GM20000 (cell line): ENCODE data around the gene PLCXD3.

Experiments used
- DNase-seq: peaks from one replicate; pipeline ENCODE4 v3.0.0; 2012; ENCODE audit warnings: low spot score
- TF ChIP-seq, protein P1 (sequence below): IDR thresholded peaks from 2 replicates; pipeline ENCODE4 v1.5.1; 2012; ENCODE audit warnings: mild to moderate bottlenecking, control low read depth; ENCODE audit errors: extremely low read depth, missing control alignments

Gene PLCXD3

DNA sequence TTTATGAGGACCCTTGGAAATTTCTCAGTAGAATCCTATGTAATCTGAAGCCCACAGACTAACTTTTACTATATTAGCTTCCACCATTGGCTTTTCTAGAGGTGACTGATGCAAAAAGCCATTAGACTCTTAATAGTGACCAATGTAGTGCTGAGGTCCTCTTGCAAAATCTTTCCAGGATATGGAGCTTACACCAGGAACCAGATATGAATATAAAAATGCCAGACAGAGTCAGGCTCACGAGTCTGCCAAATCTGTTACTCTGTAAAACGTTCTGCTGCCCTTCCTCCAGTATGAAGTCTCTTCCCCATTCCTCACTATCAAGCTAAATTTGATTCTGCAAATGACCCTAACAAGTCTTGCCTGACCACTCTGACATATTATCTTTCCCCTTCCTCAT, 223.7 kb downstream of the PLCXD3 start:
- no peak for DNase-seq
- TF ChIP-seq, protein P1, sequence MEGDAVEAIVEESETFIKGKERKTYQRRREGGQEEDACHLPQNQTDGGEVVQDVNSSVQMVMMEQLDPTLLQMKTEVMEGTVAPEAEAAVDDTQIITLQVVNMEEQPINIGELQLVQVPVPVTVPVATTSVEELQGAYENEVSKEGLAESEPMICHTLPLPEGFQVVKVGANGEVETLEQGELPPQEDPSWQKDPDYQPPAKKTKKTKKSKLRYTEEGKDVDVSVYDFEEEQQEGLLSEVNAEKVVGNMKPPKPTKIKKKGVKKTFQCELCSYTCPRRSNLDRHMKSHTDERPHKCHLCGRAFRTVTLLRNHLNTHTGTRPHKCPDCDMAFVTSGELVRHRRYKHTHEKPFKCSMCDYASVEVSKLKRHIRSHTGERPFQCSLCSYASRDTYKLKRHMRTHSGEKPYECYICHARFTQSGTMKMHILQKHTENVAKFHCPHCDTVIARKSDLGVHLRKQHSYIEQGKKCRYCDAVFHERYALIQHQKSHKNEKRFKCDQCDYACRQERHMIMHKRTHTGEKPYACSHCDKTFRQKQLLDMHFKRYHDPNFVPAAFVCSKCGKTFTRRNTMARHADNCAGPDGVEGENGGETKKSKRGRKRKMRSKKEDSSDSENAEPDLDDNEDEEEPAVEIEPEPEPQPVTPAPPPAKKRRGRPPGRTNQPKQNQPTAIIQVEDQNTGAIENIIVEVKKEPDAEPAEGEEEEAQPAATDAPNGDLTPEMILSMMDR = no peak

DNA sequence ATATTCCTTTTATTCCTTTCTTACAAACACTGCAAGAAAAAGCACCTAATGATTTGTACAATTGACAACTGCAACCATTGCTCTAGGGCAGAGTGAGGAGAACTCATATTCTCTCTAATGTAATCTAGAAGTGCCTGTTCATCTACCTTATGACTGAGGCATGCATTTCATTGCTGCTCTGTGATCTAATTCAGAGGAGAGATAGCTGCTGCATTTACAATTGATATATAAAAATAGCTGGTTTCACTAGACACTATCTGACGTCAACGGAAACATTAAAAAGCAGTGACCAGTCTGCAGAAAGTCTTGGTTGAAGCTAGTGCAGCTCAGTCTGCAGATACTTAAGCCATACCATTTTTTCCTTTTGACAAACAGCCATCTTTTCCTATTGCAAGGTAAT, 224.2 kb downstream of the PLCXD3 start:
- TF ChIP-seq, protein P1 = no peak
- no peak for DNase-seq

DNA sequence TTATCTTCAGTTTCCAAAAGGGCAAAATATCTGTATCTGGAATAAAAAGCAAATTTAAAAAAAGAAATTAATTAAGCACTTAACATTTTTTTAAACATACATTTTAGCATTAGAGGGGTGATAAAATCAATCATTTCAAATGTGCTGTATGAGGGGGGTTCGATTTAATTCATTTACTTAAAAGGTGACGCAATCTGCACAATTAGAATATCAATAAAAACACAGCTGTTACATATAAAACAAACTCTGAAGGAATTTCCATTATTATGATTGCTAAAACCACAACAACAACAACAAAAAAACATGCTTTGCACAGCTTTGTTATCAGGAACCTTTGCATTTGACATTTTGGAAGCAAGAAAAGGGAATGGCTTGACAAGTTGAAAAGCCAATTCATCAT, 225.5 kb downstream of the PLCXD3 start:
- DNase-seq = no peak
- TF ChIP-seq, protein P1 = no peak

DNA sequence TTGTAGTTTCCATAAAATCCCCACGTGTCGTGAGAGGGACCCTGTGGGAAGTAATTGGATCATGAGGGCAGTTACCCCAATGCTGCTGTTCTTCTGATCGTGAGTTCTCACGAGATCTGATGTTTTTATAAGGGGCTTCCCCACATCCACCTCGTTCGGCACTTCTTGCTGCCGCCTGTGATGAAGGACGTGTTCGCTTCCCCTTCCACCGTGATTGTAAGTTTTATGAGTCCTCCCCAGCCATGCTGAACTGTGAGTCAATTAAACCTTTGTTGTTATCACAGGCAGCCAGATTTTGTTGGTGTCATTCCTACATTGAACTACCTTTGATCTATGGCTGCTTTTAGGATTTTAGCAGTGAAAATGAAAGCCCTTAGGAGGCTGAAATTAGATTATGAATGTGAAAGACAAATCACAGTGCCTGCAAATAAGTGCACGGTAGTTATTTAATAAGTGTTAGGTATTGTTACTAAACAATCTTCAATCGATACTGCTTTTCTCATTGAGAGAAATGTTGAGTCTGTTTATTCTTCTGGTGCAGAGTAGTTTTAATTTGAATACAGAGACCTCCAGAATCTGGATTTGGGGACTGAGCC, 229.1 kb downstream of the PLCXD3 start:
- TF ChIP-seq, protein P1 = no peak
- no peak for DNase-seq

DNA sequence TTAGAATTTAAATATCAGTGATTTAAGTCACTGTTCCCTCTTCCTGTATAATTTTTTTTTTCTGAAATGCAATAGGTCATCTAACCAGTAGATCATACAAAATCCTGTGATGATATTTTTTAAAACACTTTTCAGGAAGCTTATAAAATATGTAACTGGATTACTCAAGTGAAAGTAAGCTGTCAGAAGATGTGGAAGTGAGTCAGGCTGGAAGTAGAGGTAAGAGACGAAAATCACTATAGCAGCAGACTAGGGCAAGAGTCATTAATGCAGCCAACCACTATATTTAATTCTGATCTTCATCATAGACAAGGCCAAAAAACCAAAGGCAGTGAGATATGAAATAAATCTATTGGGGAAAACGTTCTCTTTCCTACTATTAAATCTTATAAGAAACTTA, 231.4 kb downstream of the PLCXD3 start:
- TF ChIP-seq, protein P1 = no peak
- no peak for DNase-seq

DNA sequence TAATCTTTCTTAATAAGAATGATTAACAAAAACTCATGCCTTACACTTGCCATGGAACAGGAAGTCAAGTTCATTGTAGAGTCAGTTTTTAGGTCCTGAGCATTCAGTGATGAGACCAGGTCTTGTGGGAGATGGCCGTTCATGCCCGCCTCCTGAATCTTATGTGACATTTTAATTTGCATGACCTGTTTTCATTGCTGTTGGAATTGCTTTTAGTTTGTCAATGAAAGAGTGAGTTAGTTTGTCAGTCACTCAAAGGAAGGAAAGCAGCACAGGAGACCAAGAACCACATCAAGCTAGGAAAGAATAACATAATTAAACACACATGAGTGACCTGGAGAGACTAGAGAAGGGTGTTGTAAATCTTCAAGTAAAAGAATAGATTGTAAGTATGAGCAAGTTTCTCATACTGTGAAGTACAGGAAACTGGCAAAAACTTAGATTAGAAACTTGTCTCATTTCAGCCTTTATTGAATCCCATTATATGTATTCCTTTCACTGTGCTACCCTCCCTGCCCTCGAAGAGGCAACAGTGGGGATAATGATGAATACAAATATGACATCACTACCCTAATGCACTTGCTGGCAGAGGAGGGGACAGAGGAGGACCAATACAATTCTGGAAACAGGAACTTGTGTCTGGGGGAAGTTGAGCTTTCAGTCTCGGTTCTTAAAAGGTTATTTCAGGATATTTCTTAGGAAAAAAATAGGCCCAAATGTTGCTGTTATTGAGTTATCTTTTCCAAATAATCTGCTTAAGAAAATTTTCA, 232.7 kb downstream of the PLCXD3 start:
- TF ChIP-seq, protein P1 = no peak
- DNase-seq = no peak

DNA sequence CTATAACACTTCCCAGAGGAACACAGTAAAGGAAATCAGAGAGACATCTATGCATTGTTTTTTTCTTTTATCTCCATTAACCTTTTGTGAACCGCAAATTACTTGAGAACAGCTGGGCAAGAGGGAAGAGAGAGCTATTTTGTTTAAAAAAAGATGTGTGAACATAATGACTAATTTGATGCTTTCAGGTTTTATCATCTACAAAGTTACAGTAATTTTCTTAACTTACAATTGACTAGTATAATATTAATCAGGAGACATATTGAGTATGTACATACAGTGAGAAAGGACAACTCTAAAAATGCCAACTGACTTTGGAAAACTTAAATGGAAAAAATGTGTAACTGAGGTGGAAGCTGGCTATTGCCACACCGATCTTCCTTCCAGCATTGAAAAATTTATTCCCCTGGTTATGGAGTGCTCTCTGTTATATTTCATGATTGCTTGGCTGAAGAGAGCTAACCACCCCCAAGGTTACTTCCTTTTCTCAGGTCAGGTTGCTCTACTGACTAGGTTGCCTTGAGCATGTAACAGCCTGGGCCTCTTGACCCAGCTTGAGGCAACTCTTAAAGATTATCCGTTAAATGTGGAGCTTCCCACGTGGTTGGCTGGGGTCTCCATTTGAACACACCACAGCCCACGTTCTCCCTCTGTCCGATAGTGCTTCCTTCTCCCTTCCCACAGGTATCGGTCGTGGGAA, 234.4 kb downstream of the PLCXD3 start:
- DNase-seq = no peak
- TF ChIP-seq, protein P1 = no peak
